ENCODE data around the gene ZBTB33. TPM values are rescaled to one million over a fixed set of nuclear protein-coding genes. Genes with fewer than 3 reads are reported as not detected.

The ZBTB33 gene
- total RNA-seq, 1 donor from 2014 or later: 45.6 TPM

GRCh38 chrX:120301960-120302359, 51.3 kb downstream of the ZBTB33 start:
- peaks cover 4% of the 10 kb centered on the region for H3K27me3 Mint-ChIP-seq (ENCODE audit: insufficient read depth, low read depth)
- H3K36me3 Mint-ChIP-seq: no peaks in the 10 kb centered on the region
- Histone ChIP-seq H3K9me3 (ENCODE audit: low read depth) (no peaks in the 10 kb centered on the region), H3K9ac (no peak overlapping the region), H3F3A (ENCODE audit: low read depth) (peaks cover 5% of the 10 kb centered on the region), H4K20me1 (ENCODE audit: low read depth) (no peaks in the 10 kb centered on the region), H3K4me3 (no peak overlapping the region), H3K27ac (no peak overlapping the region), H3K4me1 (no peaks in the 10 kb centered on the region), H3K79me2 (ENCODE audit: low read depth) (no peaks in the 10 kb centered on the region), H3K4me2 (no peak overlapping the region), H2AFZ (replicated peaks) (no peak overlapping the region), H3K27me3 (peaks cover 14% of the 10 kb centered on the region), H3K36me3 (no peaks in the 10 kb centered on the region)
- no peak for DNase-seq (ENCODE audit: low spot score)
- H3K27ac Mint-ChIP-seq: no peak overlapping the region
- TF ChIP-seq, protein P1, sequence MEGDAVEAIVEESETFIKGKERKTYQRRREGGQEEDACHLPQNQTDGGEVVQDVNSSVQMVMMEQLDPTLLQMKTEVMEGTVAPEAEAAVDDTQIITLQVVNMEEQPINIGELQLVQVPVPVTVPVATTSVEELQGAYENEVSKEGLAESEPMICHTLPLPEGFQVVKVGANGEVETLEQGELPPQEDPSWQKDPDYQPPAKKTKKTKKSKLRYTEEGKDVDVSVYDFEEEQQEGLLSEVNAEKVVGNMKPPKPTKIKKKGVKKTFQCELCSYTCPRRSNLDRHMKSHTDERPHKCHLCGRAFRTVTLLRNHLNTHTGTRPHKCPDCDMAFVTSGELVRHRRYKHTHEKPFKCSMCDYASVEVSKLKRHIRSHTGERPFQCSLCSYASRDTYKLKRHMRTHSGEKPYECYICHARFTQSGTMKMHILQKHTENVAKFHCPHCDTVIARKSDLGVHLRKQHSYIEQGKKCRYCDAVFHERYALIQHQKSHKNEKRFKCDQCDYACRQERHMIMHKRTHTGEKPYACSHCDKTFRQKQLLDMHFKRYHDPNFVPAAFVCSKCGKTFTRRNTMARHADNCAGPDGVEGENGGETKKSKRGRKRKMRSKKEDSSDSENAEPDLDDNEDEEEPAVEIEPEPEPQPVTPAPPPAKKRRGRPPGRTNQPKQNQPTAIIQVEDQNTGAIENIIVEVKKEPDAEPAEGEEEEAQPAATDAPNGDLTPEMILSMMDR (IDR thresholded peaks at IDR 0.05): no peak
- peaks cover 22% of the 10 kb centered on the region for H3K4me1 Mint-ChIP-seq
- no peaks in the 10 kb centered on the region for H3K9me3 Mint-ChIP-seq
- no peak overlapping the region for H3K4me3 Mint-ChIP-seq

- Histone ChIP-seq H3K36me3 (no peaks in the 10 kb centered on the region), H3F3A (ENCODE audit: low read depth) (peaks cover under 1% of the 10 kb centered on the region), H3K27ac (no peak overlapping the region), H3K4me3 (no peak overlapping the region), H3K9me3 (ENCODE audit: low read depth) (no peaks in the 10 kb centered on the region), H4K20me1 (ENCODE audit: low read depth) (no peaks in the 10 kb centered on the region), H3K9ac (no peak overlapping the region), H3K27me3 (peaks cover 18% of the 10 kb centered on the region), H2AFZ (replicated peaks) (no peak overlapping the region), H3K4me1 (no peaks in the 10 kb centered on the region), H3K4me2 (no peak overlapping the region), H3K79me2 (ENCODE audit: low read depth) (no peaks in the 10 kb centered on the region)
- peaks cover 4% of the 10 kb centered on the region for H3K27me3 Mint-ChIP-seq (ENCODE audit: insufficient read depth, low read depth)
- H3K27ac Mint-ChIP-seq: no peak overlapping the region
- no peaks in the 10 kb centered on the region for H3K36me3 Mint-ChIP-seq
- peak; percentile 4 for DNase-seq (ENCODE audit: low spot score)
- no peaks in the 10 kb centered on the region for H3K9me3 Mint-ChIP-seq
- H3K4me3 Mint-ChIP-seq: no peak overlapping the region
- TF ChIP-seq, protein P1 (IDR thresholded peaks at IDR 0.05): no peak
- peaks cover 22% of the 10 kb centered on the region for H3K4me1 Mint-ChIP-seq
Measured at GRCh38 chrX:120302434-120302833, 51.8 kb downstream of the ZBTB33 start.

DNA sequence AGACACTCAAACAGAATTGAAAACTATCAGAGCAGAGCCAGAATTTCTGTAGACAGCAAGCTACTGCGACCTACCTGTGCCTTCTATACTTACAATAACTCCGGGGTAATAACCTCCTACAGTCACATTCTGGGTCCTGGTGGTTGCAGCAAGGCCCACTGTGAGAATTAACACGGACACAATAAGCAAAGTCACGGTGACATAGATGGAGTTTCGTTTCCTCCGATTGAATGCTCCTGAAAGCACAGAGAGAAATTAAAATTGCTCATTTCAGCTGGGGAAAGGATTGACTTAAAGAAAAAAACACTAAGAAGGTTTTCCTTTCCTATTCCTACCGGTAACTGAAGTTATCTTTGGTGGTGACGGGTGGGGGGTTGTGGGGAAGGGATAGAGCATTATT, 53.6 kb downstream of the ZBTB33 start:
- Mint-ChIP-seq H3K27me3 (ENCODE audit: insufficient read depth, low read depth) (peaks cover 12% of the 10 kb centered on the region), H3K27ac (no peak overlapping the region), H3K9me3 (no peaks in the 10 kb centered on the region), H3K4me3 (no peak overlapping the region), H3K36me3 (no peaks in the 10 kb centered on the region), H3K4me1 (peaks cover 27% of the 10 kb centered on the region)
- H2AFZ ChIP-seq (replicated peaks): no peak overlapping the region
- H3K4me1 ChIP-seq: no peaks in the 10 kb centered on the region
- no peak overlapping the region for H3K4me2 ChIP-seq
- no peaks in the 10 kb centered on the region for H3K36me3 ChIP-seq
- peaks cover 10% of the 10 kb centered on the region for H3F3A ChIP-seq (ENCODE audit: low read depth)
- no peaks in the 10 kb centered on the region for H3K9me3 ChIP-seq (ENCODE audit: low read depth)
- peaks cover 37% of the 10 kb centered on the region for H3K27me3 ChIP-seq
- no peak overlapping the region for H3K9ac ChIP-seq
- H3K4me3 ChIP-seq: no peak overlapping the region
- H3K79me2 ChIP-seq (ENCODE audit: low read depth): no peaks in the 10 kb centered on the region
- TF ChIP-seq EZH2 (IDR thresholded peaks at IDR 0.05) (no peak), EZH2phosphoT487 (IDR thresholded peaks at IDR 0.05) (no peak)
- TF ChIP-seq, protein P1 (IDR thresholded peaks at IDR 0.05): no peak
- DNase-seq (ENCODE audit: low spot score): no peak
- H4K20me1 ChIP-seq (ENCODE audit: low read depth): no peaks in the 10 kb centered on the region
- no peak overlapping the region for H3K27ac ChIP-seq
